CD1c-positive myeloid dendritic cell (primary cell): Measurements from ENCODE around the gene MRPS27.

Experiments
- DNase-seq: peaks from one replicate; pipeline ENCODE4 v3.0.0-alpha.2; 2016; ENCODE audit errors: extremely low spot score

The MRPS27 gene

GRCh38 chr5:72290356-72291133 lies 29.5 kb downstream of the MRPS27 start:
- DNase-seq, result no peak

DNA sequence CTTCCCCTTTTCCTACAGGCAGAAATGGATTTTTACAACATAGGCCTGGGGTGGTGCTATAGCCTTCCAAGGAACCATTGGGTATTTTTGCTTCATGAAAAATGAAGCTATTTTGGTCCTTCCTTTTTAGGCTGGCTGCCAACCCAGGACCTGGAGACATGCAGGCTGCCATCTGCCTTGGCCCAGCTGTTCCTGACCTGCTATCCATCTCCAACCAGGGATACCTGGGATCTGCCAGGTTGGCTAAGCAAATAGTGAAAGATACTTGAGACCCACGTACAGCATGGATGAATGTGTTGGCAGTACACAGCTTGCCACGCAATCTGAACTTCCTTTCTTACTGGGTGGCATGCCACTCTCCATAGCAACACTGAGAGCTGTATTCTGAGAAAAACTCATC lies 31.1 kb downstream of the MRPS27 start:
- DNase-seq, result no peak

GRCh38 chr5:72286798-72287197 lies 33.2 kb downstream of the MRPS27 start:
- no peak for DNase-seq

DNA sequence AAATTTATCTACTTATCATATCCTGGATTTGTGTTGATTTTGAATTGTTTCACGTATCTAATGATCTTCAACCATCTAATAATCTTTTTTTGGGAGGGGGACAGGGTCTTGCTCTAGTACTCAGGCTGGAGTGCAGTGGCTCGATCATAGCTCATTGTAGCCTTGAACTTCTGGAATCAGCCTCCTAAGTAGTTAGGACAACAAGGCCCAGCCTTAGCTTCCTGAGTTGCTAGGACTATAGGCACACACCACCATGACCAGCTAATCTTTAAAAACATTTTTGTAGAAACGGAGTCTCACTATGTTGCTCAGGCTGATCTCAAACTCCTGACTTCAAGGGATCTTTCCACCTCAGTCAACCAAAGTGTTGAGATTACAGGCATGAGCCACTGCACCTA lies 34.6 kb downstream of the MRPS27 start:
- DNase-seq, result no peak

GRCh38 chr5:72284559-72285423 lies 35.2 kb downstream of the MRPS27 start:
- peak; percentile 35 for DNase-seq

DNA sequence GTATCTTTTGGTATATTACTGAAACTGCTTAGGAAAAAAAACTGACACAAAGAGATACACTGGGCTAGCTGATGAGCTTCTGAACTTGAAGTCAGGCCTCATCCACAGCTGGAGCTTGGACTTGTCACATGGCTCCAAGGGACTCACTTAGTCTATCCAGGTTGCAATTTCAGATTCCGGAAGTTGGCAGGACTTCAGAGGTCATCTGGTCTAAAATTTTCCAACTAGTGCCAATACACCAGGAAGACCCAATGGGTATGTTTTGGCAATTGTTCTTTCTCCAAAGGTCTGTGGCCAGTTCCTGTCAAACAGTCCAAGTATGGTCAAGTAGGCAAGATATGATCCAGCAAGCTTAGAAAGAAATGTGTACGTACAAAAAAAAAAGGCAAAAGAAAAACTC lies 36.7 kb downstream of the MRPS27 start:
- no peak for DNase-seq

DNA sequence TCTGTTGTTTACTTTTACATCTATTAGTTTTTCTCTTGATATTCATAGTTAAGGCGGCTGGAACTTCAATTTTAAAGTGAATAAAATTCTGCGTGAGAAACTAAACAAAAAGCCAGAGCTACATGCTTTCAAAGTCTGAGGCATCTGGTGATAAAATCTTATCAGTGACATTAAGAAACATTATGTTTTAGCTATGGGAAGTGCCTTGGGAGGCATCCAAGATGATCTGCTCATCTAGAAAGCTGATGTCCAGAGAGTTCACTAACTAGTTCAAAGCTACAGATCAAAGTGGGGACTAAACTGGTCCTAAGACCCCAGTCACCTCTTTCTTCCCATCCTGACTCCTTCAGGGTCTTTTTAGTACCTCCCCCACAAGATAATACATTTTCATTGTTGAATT lies 37.2 kb downstream of the MRPS27 start:
- no peak for DNase-seq

GRCh38 chr5:72281764-72282499 lies 38.1 kb downstream of the MRPS27 start:
- DNase-seq, result no peak

DNA sequence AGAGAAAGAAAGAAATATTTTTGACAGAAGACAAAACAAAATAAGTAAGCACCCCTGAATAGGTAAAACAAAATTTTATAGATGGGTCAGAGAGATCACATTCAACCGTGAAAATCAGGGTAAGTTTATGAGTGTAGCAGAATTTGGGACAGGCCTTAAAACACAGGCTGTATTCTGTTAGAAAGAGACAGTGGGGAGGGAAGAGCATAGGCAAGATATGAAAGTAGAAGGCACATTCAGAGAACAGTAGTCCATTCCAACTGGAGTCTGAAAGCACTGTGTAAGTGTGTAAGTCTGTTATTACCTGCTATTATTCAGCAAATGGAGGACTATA lies 38.6 kb downstream of the MRPS27 start:
- DNase-seq, result no peak

GRCh38 chr5:72280581-72281069 lies 39.4 kb downstream of the MRPS27 start:
- no peak for DNase-seq

DNA sequence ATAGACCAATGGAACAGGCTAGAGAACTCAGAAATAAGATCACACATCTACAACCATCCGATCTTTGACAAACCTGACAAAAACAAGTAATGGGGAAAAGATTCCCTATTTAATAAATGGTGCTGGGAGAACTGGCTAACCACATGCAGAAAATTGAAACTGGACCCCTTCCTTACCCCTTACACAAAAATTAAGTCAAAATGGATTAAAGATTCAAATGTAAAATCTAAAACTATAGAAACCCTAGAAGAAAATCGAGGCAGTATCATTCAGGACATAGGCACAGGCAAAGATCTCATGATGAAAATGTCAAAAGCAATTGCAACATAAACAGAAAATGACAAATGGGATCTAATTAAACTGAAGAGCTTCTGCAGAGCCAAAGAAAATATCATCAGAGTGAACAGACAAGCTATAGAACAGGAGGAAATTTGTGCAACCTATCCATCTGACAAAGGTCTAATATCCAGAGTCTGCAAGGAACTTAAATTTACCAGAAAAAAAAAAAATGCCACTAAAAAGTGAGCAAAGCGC lies 43.8 kb downstream of the MRPS27 start:
- no peak for DNase-seq

DNA sequence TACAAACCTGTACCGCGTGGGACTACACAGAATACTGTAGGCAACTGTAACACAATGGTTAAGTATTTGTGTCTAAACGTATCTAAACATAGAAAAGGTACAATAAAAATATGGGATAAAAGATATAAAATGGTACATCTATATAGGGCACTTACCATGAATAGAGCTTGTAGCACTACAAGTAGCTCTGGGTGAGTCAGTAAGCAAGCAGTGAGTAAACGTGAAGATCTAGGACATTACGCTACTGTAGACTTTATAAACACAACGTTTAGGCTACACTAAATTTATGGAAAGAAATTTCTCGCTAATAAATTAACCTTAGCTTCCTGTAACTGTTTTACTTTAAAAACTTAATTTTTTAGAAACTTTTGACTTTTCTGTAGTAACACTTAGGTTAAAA lies 46.5 kb downstream of the MRPS27 start:
- no peak for DNase-seq

DNA sequence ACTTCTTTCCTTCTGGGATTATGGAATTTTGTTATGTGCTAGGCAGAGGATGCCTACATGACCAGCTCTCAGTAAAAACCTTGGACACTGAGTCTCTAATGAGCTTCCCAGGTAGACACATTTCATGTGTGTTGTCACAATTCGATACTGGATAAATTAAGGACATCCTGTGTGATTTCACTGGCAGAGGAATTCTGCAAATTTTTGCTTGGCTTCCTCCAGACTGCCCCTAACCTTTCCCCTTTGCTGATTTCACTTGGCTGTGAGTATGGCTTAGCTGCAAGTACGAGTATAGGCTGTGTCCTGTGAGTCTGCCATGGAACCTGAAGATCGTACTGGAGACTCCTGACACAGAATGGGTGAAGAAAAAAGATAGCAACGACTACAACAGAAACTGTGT lies 47.6 kb downstream of the MRPS27 start:
- DNase-seq, result no peak

- no peak for DNase-seq
These were observed 48.3 kb downstream of the MRPS27 start for GRCh38 chr5:72271702-72272101.

- DNase-seq, result no peak
These were observed 50.0 kb downstream of the MRPS27 start for GRCh38 chr5:72270037-72270436.

GRCh38 chr5:72269411-72269780 lies 50.6 kb downstream of the MRPS27 start:
- DNase-seq, result no peak

DNA sequence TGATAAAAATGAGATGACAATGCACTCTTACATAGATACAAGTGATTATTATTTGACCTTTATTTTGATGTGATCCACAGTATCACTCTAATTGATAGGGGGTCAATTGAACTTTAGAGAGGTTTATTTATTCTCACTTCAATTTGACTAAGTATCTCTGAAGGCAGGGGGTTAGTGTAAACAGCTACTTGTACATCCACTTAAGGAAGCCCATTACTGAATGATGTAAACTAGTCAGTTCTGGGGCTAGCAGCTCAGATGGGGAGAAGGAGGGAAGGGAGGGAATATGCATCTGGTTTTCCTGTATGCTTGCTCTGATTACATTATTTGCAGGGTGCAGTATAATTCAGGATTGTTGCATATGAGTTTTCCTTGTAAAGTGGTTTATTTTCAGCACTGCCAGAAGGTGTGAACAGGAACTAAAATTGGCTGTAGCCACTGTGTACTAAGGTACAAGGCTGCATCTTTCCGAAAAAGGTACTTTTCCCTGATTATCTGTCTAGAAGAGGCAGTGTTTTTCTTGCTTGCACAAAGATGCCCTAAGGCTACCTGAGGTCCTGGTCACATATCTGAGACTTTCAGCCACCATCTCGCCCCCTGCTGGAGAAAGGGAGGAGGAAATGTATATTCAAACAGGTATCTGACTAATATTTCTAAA lies 51.2 kb downstream of the MRPS27 start:
- peak; percentile 34 for DNase-seq

GRCh38 chr5:72268260-72268659 lies 51.8 kb downstream of the MRPS27 start:
- DNase-seq, result no peak

- no peak for DNase-seq
These were observed 52.4 kb downstream of the MRPS27 start for GRCh38 chr5:72267685-72268084.

DNA sequence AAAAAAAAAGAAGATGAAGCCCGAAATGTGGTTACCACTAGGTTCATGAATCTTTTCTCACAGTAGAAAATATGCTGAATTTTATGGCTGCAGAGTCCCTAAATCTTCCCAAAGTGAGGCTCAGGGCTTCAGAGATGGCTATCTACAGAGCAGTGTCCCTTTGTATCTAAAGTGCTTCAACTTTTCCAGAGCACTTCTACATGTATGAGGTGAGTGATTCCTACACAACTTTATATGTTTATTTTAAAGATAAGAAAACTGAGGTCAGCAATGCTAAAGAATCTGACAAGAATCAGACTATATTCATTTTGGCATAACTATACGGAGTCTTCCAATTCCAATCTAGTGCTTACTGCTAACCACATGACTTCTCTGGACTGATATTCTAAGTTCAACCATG lies 53.2 kb downstream of the MRPS27 start:
- DNase-seq, result no peak

DNA sequence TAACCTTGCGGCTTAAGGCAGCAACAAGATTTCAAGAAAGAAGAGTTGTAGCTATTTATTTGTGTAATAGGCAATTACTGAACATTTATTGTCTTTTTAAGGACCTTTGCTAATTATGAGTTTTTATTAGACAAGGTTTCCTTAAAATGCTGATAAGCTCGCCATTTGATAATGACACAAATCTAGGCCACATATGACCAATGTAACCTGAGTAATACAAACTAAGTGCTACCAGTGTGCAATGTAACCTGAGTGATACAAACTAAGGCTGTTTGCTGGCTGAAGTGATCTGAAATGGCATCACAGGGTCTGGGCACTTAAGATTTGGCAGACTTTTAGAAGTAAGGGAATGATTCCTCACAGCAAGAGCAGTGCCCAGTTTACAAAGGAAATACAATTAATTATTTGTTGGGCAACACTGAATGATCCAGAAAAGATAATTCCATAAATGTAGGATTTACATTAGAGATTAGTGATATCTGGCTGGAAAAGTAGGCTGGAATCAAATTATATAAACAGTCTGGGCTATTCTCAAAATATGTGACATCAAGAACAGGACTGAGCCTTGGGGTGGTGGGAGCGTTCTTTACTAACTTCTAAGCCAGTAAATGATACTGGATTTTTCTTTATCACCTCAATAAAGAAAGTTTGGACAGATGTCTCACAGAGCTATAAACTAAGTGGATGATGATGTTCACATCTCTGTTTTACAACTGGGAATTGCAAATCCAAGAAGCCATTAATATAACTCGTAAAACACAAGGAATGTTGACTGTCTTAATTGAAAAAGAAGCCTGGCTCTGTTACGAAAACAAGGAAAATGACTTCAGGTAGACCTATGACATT lies 54.8 kb downstream of the MRPS27 start:
- DNase-seq, result no peak
